K562 (cell line): ENCODE data around the gene RRBP1. TPM values are rescaled to one million over a fixed set of nuclear protein-coding genes. Genes with fewer than 3 reads are reported as not detected.

Experiments used
- ATAC-seq: fragments of 200-7000 bp; cut with Tn5 transposase; 3 replicates; pipeline ENCODE4 v1.9.1; 2020; ENCODE audit warnings: moderate library complexity
- BruUV-seq: library from RNA; stranded (reverse); fragments of 400-500 nt; replicated peaks from 2 replicates; lab custom pipeline; 2021; lab: Mats Ljungman, UMichigan
- CTCF ChIA-PET: fragments of 300-600 bp; formaldehyde crosslinking; extraction: SDS; loops from one replicate; lab custom pipeline; 2021; ENCODE audit warnings: low intra/inter-chr PET ratio; lab: Yijun Ruan, JAX
- POLR2A ChIA-PET: fragments of 300-600, 350-650 bp; sonication (Branson Sonifier 250); formaldehyde crosslinking; extraction: SDS; loops from one replicate; lab custom pipeline; 2021; ENCODE audit warnings: antibody characterized with exemption, inconsistent platforms; lab: Yijun Ruan, JAX
- DNase-seq, 4 experiments: peaks; one replicate each; pipeline versions ENCODE4 v3.0.0 to v3.0.0-alpha.2; 2011 to 2018; ENCODE audit warnings: low spot score in 3 of 4, mixed read lengths in 3 of 4; ENCODE audit errors: extremely low read depth in 1 of 4
- FAIRE-seq: peaks from 2 replicates; lab custom pipeline; 2011; peaks lifted over from hg19 to GRCh38; lab: Jason Lieb, UNC
- H2AFZ ChIP-seq: 2 replicates; pipeline ENCODE4 v1.6.0; 2011; ENCODE audit warnings: low read depth, low read length, control low read depth, inconsistent platforms
- H3K27ac ChIP-seq: fragments of 200-600 bp; 3 replicates; pipeline ENCODE4 v1.8.0; 2011; ENCODE audit warnings: low read depth, mild to moderate bottlenecking, control low read depth, inconsistent platforms, low read length, moderate library complexity, mixed read lengths; ENCODE audit errors: extremely low read depth
- H3K27me3 ChIP-seq, 2 experiments: fragments of 300-600 bp in 1 of 2; 2 replicates in 1 of 2; 3 replicates in 1 of 2; pipeline versions ENCODE4 v1.6.0 to v1.8.0; 2011; ENCODE audit warnings: inconsistent platforms in 2 of 2, low read length in 2 of 2, mild to moderate bottlenecking in 1 of 2, mixed read lengths in 1 of 2, moderate library complexity in 1 of 2; ENCODE audit not compliant: control insufficient read depth in 2 of 2, insufficient read depth in 2 of 2
- H3K36me3 ChIP-seq: fragments of 300-600 bp; 3 replicates; pipeline ENCODE4 v1.8.0; 2011; ENCODE audit warnings: mild to moderate bottlenecking, low read length, inconsistent platforms; ENCODE audit not compliant: control insufficient read depth, insufficient read depth
- H3K4me1 ChIP-seq, 2 experiments: fragments of 200-600 bp in 1 of 2; replicated peaks in 1 of 2; 2 replicates in 1 of 2; 3 replicates in 1 of 2; pipeline versions ENCODE4 v1.5.1 to v1.8.0; 2011; ENCODE audit warnings: inconsistent platforms in 2 of 2, low read length in 2 of 2, mild to moderate bottlenecking in 1 of 2, mixed read lengths in 1 of 2, moderate library complexity in 1 of 2; ENCODE audit not compliant: control insufficient read depth in 2 of 2, insufficient read depth in 2 of 2
- H3K4me2 ChIP-seq: 2 replicates; pipeline ENCODE4 v1.6.1; 2011; ENCODE audit warnings: low read length, control low read depth, inconsistent platforms, mixed read lengths; ENCODE audit not compliant: insufficient read depth
- H3K4me3 ChIP-seq: fragments of 200-600 bp; sonication (generic), shearing (Covaris generic); 2 replicates; pipeline ENCODE4 v1.5.1; 2016; ENCODE audit warnings: control low read depth, inconsistent platforms
- H3K79me2 ChIP-seq: fragments of 200-600 bp; 3 replicates; pipeline ENCODE4 v1.8.0; 2011; ENCODE audit warnings: low read length, inconsistent platforms; ENCODE audit not compliant: control insufficient read depth, insufficient read depth
- H3K9ac ChIP-seq, 2 experiments: 2 replicates each; pipeline versions ENCODE4 v1.6.0 to v1.6.1; 2011; ENCODE audit warnings: low read depth in 2 of 2, low read length in 2 of 2, control low read depth in 1 of 2, inconsistent platforms in 1 of 2, mild to moderate bottlenecking in 1 of 2, mixed read lengths in 1 of 2; ENCODE audit not compliant: insufficient read depth in 1 of 2
- H3K9me1 ChIP-seq: one replicate; pipeline ENCODE4 v1.6.0; 2011; ENCODE audit warnings: inconsistent platforms, mild to moderate bottlenecking, low read length, moderate library complexity; ENCODE audit not compliant: control insufficient read depth, insufficient read depth
- H3K9me3 ChIP-seq: replicated peaks from 2 replicates; pipeline ENCODE4 v1.5.1; 2011; ENCODE audit warnings: low read depth, low read length, inconsistent platforms; ENCODE audit not compliant: control insufficient read depth, insufficient read depth
- H4K20me1 ChIP-seq: replicated peaks from 2 replicates; pipeline ENCODE4 v1.6.1; 2011; ENCODE audit warnings: low read length, inconsistent platforms, mixed read lengths; ENCODE audit not compliant: control insufficient read depth, insufficient read depth
- AFF1 ChIP-seq, 2 experiments: fragments of 450-650 bp; IDR thresholded peaks; 2 replicates each; pipeline ENCODE4 v1.6.1; 2018; ENCODE audit warnings: mild to moderate bottlenecking in 2 of 2, low read depth in 1 of 2; ENCODE audit not compliant: partially characterized antibody in 2 of 2
- ATF1 ChIP-seq, 2 experiments: fragments of 450-650 bp in 1 of 2; IDR thresholded peaks; 2 replicates each; pipeline ENCODE4 v1.6.1; 2016; ENCODE audit warnings: missing compliant biosample characterization in 1 of 2, missing genetic modification characterization in 1 of 2
- CREM ChIP-seq: IDR thresholded peaks from 2 replicates; pipeline ENCODE4 v1.6.1; 2014; ENCODE audit warnings: antibody characterized with exemption, low read depth
- EGR1 ChIP-seq: fragments of 450-650 bp; conservative IDR thresholded peaks from 2 replicates; pipeline ENCODE4 v1.6.1; 2017; ENCODE audit warnings: mild to moderate bottlenecking
- HDAC2 ChIP-seq: fragments of 450-650 bp; IDR thresholded peaks from 2 replicates; pipeline ENCODE4 v1.6.1; 2016; ENCODE audit warnings: mild to moderate bottlenecking
- MAZ ChIP-seq, 2 experiments: fragments of 450-650 bp in 1 of 2; sonication (generic) in 1 of 2; formaldehyde crosslinking; IDR thresholded peaks in 1 of 2; conservative IDR thresholded peaks in 1 of 2; 2 replicates each; pipeline versions ENCODE4 v1.4.0 to v1.5.0; 2020; ENCODE audit warnings: mild to moderate bottlenecking in 1 of 2, missing genetic modification reagents in 1 of 2
- NR2C1 ChIP-seq, 2 experiments: fragments of 450-650 bp; IDR thresholded peaks; 2 replicates each; pipeline ENCODE4 v1.6.1; 2017; ENCODE audit warnings: mild to moderate bottlenecking in 2 of 2, antibody characterized with exemption in 1 of 2, inconsistent platforms in 1 of 2, missing compliant biosample characterization in 1 of 2, missing genetic modification characterization in 1 of 2
- NR2C2 ChIP-seq, 2 experiments: fragments of 200-800 bp in 1 of 2; sonication (Bioruptor generic) in 1 of 2; sonication (generic) in 1 of 2; formaldehyde crosslinking in 1 of 2; IDR thresholded peaks; 2 replicates each; pipeline versions ENCODE4 v1.6.1 to v1.8.0; 2016 to 2022; ENCODE audit warnings: mild to moderate bottlenecking in 1 of 2, missing compliant biosample characterization in 1 of 2, missing genetic modification characterization in 1 of 2, missing genetic modification reagents in 1 of 2
- PHF21A ChIP-seq: fragments of 450-650 bp; IDR thresholded peaks from 2 replicates; pipeline ENCODE4 v1.6.1; 2017; ENCODE audit warnings: low read depth, borderline replicate concordance
- RAD21 ChIP-seq, 2 experiments: fragments of 250-450 bp in 1 of 2; fragments of 450-650 bp in 1 of 2; sonication (Bioruptor Pico) in 1 of 2; formaldehyde crosslinking in 1 of 2; IDR thresholded peaks in 1 of 2; conservative IDR thresholded peaks in 1 of 2; 2 replicates each; pipeline versions ENCODE4 v1.4.0 to v1.8.0; 2020 to 2022; ENCODE audit warnings: mild to moderate bottlenecking in 2 of 2, moderate library complexity in 1 of 2
- SMARCE1 ChIP-seq: fragments of 450-650 bp; IDR thresholded peaks from 2 replicates; pipeline ENCODE4 v1.7.1; 2016; ENCODE audit warnings: mild to moderate bottlenecking
- THRAP3 ChIP-seq: fragments of 450-650 bp; IDR thresholded peaks from 2 replicates; pipeline ENCODE4 v1.6.1; 2016; ENCODE audit warnings: mild to moderate bottlenecking, inconsistent platforms, borderline replicate concordance
- VEZF1 ChIP-seq: fragments of 200-800 bp; sonication (Bioruptor generic); IDR thresholded peaks from 2 replicates; pipeline ENCODE4 v1.6.1; 2017; ENCODE audit warnings: missing genetic modification characterization, missing compliant biosample characterization
- whole genome bisulfite sequencing: fragments of 100-300 bp; shearing (Covaris generic); methylation state at CpG from one replicate; pipeline ENCODE4 v1.1.6; 2016; ENCODE audit warnings: low coverage, mixed read lengths; ENCODE audit not compliant: insufficient coverage; ENCODE audit errors: missing lambda C conversion rate; 5-methylcytosine and 5-hydroxymethylcytosine counted together
- in situ Hi-C: fragments of 300-500 bp; cut with MboI; formaldehyde crosslinking; loops from 4 replicates; pipeline ENCODE4 v1.15.0; 2018; ENCODE audit warnings: inconsistent platforms, mixed read lengths
- intact Hi-C: fragments of 100-400 bp; cut with micrococcal nuclease; formaldehyde crosslinking; loops from 2 replicates; pipeline ENCODE4 v1.14.2; 2022
- polyA plus RNA-seq, 8 experiments: library from polyadenylated mRNA; depleted of rRNA in 4 of 8; stranded (reverse) in 5 of 8; unstranded in 3 of 8; fragments of >200 nt; fragmentation: Nextera tagmentation in 2 of 8; fragmentation: Illumina TruSeq in 1 of 8; extraction: Ambion mirVana in 2 of 8; extraction: Trizol in 1 of 8; gene quantifications; 2 replicates each; pipeline versions ENCODE4 v1.2.1 to v1.2.3, GENCODE V29; 2011 to 2014; ENCODE audit warnings: inconsistent platforms in 1 of 8, missing spikeins in 1 of 8
- total RNA-seq, 7 experiments: library from RNA; depleted of rRNA in 6 of 7; stranded (reverse); fragments of >200 nt in 6 of 7; fragmentation: Illumina TruSeq in 2 of 7; extraction: Trizol in 2 of 7; gene quantifications; 2 replicates each; pipeline versions ENCODE4 v1.2.1 to v1.2.3, GENCODE V29; 2011 to 2021; ENCODE audit warnings: low replicate concordance in 1 of 7

RRBP1 gene
- total and polyA plus RNA-seq, 9 of the 15 experiments (the other 6 are each of a cell fraction or from before 2014, with no cell fraction given): 0.84 to 32.0 (median 17.6) TPM

GRCh38 chr20:17679941-17680835 lies 1.9 kb downstream of the RRBP1 start:
- peak overlapping the region; percentile 68; the same call in 1 of the 2 replicates for H2AFZ ChIP-seq
- H3K4me3 ChIP-seq: peak overlapping the region; percentile 65
- DNase-seq: peak in 3 of 4 experiments; percentile 10 to 48 (median 27)
- WGBS: 22% methylated on average over 25 of the region's 27 CpGs
- H3K36me3 ChIP-seq: peaks cover 23% of the 10 kb centered on the region
- no peak for ATAC-seq
- POLR2A ChIA-PET: interaction anchor here (0.6 to 2.7 kb wide), 5 partner anchors 15 to 287 kb away, joined by 3 to 9 read pairs (median 3); no protein-coding TSS in a partner anchor
- peaks cover 51% of the 10 kb centered on the region for H3K79me2 ChIP-seq
- H4K20me1 ChIP-seq: peaks cover 7% of the 10 kb centered on the region; the same call in 1 of the 2 replicates
- in situ Hi-C loops: no loop called here
- H3K4me2 ChIP-seq: peak overlapping the region; percentile 66
- peak; percentile 51 for FAIRE-seq
- peak overlapping the region; percentile 51 to 92; a peak in 3 of 4 replicates for H3K9ac ChIP-seq
- no peaks in the 10 kb centered on the region for H3K9me3 ChIP-seq
- intact Hi-C loops: loop anchor here (10.0 kb wide), 2 partner anchors 215 to 315 kb away; no protein-coding TSS in a partner anchor
- H3K9me1 ChIP-seq: peaks cover 3% of the 10 kb centered on the region
- peak overlapping the region; percentile 57; the same call in 2 of the 3 replicates for H3K27ac ChIP-seq
- CTCF ChIA-PET: interaction anchor here (1.0 to 1.1 kb wide), 2 partner anchors 259 to 316 kb away, joined by 3 to 4 read pairs; no protein-coding TSS in a partner anchor
- H3K27me3 ChIP-seq: peaks cover 8 to 15% of the 10 kb centered on the region in 2 experiments
- no TSS peak for BruUV-seq
- H3K4me1 ChIP-seq: peaks cover 14 to 29% of the 10 kb centered on the region in 2 experiments
- TF ChIP-seq VEZF1 (peak; percentile 37; the same call in 1 of the 2 replicates), CREM (peak; percentile 8; the same call in 1 of the 2 replicates), SMARCE1 (no peak), ATF1 (CRISPR knock-in tag; IDR thresholded peaks at IDR 0.05) (no peak), ATF1 (tag; IDR thresholded peaks at IDR 0.05) (peak; percentile 41), RAD21 (CRISPR knock-in tag; conservative IDR thresholded peaks at IDR 0.05 in 1 of 2, IDR thresholded peaks at IDR 0.05 in 1 of 2) (no peak), PHF21A (no peak), THRAP3 (no peak), HDAC2 (no peak), AFF1 (IDR thresholded peaks at IDR 0.05; ENCODE audit: low read depth in 1 of 2, partially characterized antibody in 2 of 2) (no peak), MAZ (CRISPR knock-in tag; conservative IDR thresholded peaks at IDR 0.05 in 1 of 2, IDR thresholded peaks at IDR 0.05 in 1 of 2) (peak in 1 of 2 experiments; percentile 17; a peak in 1 of 4 replicates), NR2C1 (IDR thresholded peaks at IDR 0.05) (peak; percentile 53; the same call in 1 of the 2 replicates), NR2C1 (tag; IDR thresholded peaks at IDR 0.05) (peak; percentile 83), NR2C2 (CRISPR knock-in tag; IDR thresholded peaks at IDR 0.05) (no peak), NR2C2 (tag; IDR thresholded peaks at IDR 0.05) (peak; percentile 86), EGR1 (peak; percentile 60)
